NB4 (cell line): ENCODE measurements around the gene SPATS1.
"Not testable (repeated sequence)": the region's sequence is repeated elsewhere in the genome, so short reads cannot be mapped to it uniquely, and the experiment has no call there.

ENCODE experiments used
- DNase-seq: peaks from one replicate; pipeline ENCODE4 v3.0.0; 2010; ENCODE audit warnings: low read depth
- H3K4me3 ChIP-seq: one replicate; pipeline ENCODE4 v1.5.1; 2011; ENCODE audit warnings: mild to moderate bottlenecking, low read depth, low read length, moderate library complexity
- CTCF ChIP-seq: IDR thresholded peaks from one replicate; pipeline ENCODE4 v1.5.1; 2012; ENCODE audit warnings: low read depth, low read length
- MAX ChIP-seq: IDR thresholded peaks from 2 replicates; pipeline ENCODE4 v1.6.1; 2011; ENCODE audit warnings: low read depth, low read length
- MYC ChIP-seq: IDR thresholded peaks from 2 replicates; pipeline ENCODE4 v1.6.1; 2011; ENCODE audit warnings: low read depth, low read length
- POLR2A ChIP-seq: IDR thresholded peaks from 2 replicates; pipeline ENCODE4 v1.6.1; 2011; ENCODE audit warnings: mild to moderate bottlenecking; ENCODE audit not compliant: insufficient read length; ENCODE audit errors: extremely low read depth

Gene SPATS1

GRCh38 chr6:44309631-44310030 lies 32.8 kb upstream of the SPATS1 start:
- no peak for TF ChIP-seq CTCF
- TF ChIP-seq MAX, result no peak
- no peak for TF ChIP-seq POLR2A
- TF ChIP-seq MYC, result no peak
- DNase-seq, result no peak
- H3K4me3 ChIP-seq, result no peak overlapping the region

GRCh38 chr6:44310241-44310640 lies 32.2 kb upstream of the SPATS1 start:
- H3K4me3 ChIP-seq, result no peak overlapping the region
- TF ChIP-seq MAX (no peak), CTCF (no peak), POLR2A (no peak), MYC (no peak)
- no peak for DNase-seq

GRCh38 chr6:44311304-44311703 lies 31.1 kb upstream of the SPATS1 start:
- no peak for DNase-seq
- H3K4me3 ChIP-seq, result no peak overlapping the region
- TF ChIP-seq CTCF (no peak), POLR2A (no peak), MAX (no peak), MYC (no peak)

GRCh38 chr6:44311767-44312166 lies 30.7 kb upstream of the SPATS1 start:
- no peak for DNase-seq
- H3K4me3 ChIP-seq, result peak overlapping the region; percentile 81
- TF ChIP-seq MAX (no peak), CTCF (no peak)

- peak; percentile 99 for TF ChIP-seq CTCF
- peak; percentile 76 for TF ChIP-seq MYC
- peak; percentile 62; the same call in 1 of the 2 replicates for TF ChIP-seq MAX
- TF ChIP-seq POLR2A, result peak; percentile 88
- DNase-seq, result peak; percentile 91
Observed at GRCh38 chr6:44312901-44313788, 29.3 kb upstream of the SPATS1 start, which contains the start of gene AARS2. Gene AARS2, minus strand, starts transcription at chr6:44313347. Its CDS starts 24 bp downstream, at chr6:44313323.

GRCh38 chr6:44314657-44315056 lies 27.8 kb upstream of the SPATS1 start:
- DNase-seq, H3K4me3 ChIP-seq: not testable (repeated sequence)

More at GRCh38 chr6:44312901-44313788, 29.3 kb upstream of the SPATS1 start, which contains the start of gene AARS2:
- peak within 1 kb of the TSS; percentile 81 for H3K4me3 ChIP-seq
